Measurements from ENCODE around the gene RABAC1.
A peak's percentile ranks its signal among the peaks of the same experiment; 100 is the strongest.

The RABAC1 gene

DNA sequence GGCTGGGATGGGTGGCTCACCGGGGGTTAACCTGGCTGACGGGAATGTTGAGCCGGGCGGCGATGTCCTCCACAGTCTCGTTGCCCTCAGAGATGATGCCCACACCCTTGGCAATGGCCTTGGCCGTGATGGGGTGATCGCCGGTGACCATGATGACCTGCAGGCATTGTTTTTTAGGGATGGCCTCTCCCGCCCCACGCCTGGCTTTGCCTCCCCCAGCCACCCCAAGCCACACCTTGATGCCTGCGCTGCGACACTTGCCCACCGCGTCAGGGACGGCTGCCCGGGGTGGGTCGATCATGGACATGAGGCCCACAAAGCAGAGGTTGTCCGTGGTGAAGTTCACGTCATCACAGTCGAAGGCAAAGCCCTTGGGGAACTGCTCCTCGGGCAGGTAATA lies 18.8 kb upstream of the RABAC1 start:
- Mint-ChIP-seq H3K4me1 (no peaks in the 10 kb centered on the region), H3K9me3 (no peaks in the 10 kb centered on the region), H3K27ac (ENCODE audit: low read depth) (peak overlapping the region; percentile 75), H3K4me3 (no peak overlapping the region), H3K27me3 (no peaks in the 10 kb centered on the region), H3K36me3 (ENCODE audit: insufficient read depth) (peaks cover 7% of the 10 kb centered on the region)
- ATAC-seq (replicated peaks; ENCODE audit: extremely low read depth, poor library complexity, severe bottlenecking) = no peak
- DNase-seq (ENCODE audit: low spot score in 2 of 2) = no peak

DNA sequence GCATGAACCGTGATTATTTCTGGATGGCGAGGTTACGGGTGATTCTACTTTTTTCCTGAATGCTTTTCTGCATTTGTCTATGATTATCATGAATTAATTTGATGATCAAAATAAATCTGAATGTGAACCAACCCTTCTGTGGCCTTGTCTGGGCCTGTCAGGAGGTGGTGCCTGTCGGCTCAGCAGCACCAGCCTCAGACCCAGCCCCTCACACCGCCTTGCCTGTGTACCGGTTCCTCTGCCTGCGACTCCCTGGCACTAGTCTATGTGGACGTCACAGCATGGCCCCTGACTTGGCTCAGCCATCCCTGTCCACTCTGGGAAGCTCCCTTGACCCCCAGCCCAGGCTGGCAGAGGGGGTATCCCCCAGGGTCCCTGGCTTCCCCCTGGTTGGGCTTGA lies 15.5 kb upstream of the RABAC1 start:
- Mint-ChIP-seq H3K4me3 (no peak overlapping the region), H3K9me3 (no peaks in the 10 kb centered on the region), H3K27me3 (no peaks in the 10 kb centered on the region), H3K36me3 (ENCODE audit: insufficient read depth) (peaks cover 6% of the 10 kb centered on the region), H3K4me1 (no peaks in the 10 kb centered on the region), H3K27ac (ENCODE audit: low read depth) (no peak overlapping the region)
- ATAC-seq (replicated peaks; ENCODE audit: extremely low read depth, poor library complexity, severe bottlenecking) = no peak
- DNase-seq (ENCODE audit: low spot score in 2 of 2) = no peak

GRCh38 chr19:41971363-41971762 lies 12.2 kb upstream of the RABAC1 start:
- no peak for DNase-seq (ENCODE audit: low spot score in 2 of 2)
- Mint-ChIP-seq H3K27ac (ENCODE audit: low read depth) (no peak overlapping the region), H3K4me1 (no peaks in the 10 kb centered on the region), H3K9me3 (no peaks in the 10 kb centered on the region), H3K27me3 (no peaks in the 10 kb centered on the region), H3K4me3 (no peak overlapping the region), H3K36me3 (ENCODE audit: insufficient read depth) (peaks cover 2% of the 10 kb centered on the region)
- ATAC-seq (replicated peaks; ENCODE audit: extremely low read depth, poor library complexity, severe bottlenecking) = no peak

- no peak for ATAC-seq (replicated peaks; ENCODE audit: extremely low read depth, poor library complexity, severe bottlenecking)
- Mint-ChIP-seq H3K4me3 (no peak overlapping the region), H3K36me3 (ENCODE audit: insufficient read depth) (peaks cover 2% of the 10 kb centered on the region), H3K4me1 (no peaks in the 10 kb centered on the region), H3K27me3 (no peaks in the 10 kb centered on the region), H3K27ac (ENCODE audit: low read depth) (no peak overlapping the region), H3K9me3 (no peaks in the 10 kb centered on the region)
- no peak for DNase-seq (ENCODE audit: low spot score in 2 of 2)
Measured at GRCh38 chr19:41969772-41970458, 10.8 kb upstream of the RABAC1 start.

- Mint-ChIP-seq H3K4me3 (no peak overlapping the region), H3K36me3 (ENCODE audit: insufficient read depth) (peaks cover 2% of the 10 kb centered on the region), H3K9me3 (no peaks in the 10 kb centered on the region), H3K4me1 (no peaks in the 10 kb centered on the region), H3K27me3 (no peaks in the 10 kb centered on the region), H3K27ac (ENCODE audit: low read depth) (peak overlapping the region; percentile 14)
- DNase-seq (ENCODE audit: low spot score in 2 of 2) (no peak), ATAC-seq (replicated peaks; ENCODE audit: extremely low read depth, poor library complexity, severe bottlenecking) (no peak)
Measured at GRCh38 chr19:41968751-41969595, 9.9 kb upstream of the RABAC1 start.

DNA sequence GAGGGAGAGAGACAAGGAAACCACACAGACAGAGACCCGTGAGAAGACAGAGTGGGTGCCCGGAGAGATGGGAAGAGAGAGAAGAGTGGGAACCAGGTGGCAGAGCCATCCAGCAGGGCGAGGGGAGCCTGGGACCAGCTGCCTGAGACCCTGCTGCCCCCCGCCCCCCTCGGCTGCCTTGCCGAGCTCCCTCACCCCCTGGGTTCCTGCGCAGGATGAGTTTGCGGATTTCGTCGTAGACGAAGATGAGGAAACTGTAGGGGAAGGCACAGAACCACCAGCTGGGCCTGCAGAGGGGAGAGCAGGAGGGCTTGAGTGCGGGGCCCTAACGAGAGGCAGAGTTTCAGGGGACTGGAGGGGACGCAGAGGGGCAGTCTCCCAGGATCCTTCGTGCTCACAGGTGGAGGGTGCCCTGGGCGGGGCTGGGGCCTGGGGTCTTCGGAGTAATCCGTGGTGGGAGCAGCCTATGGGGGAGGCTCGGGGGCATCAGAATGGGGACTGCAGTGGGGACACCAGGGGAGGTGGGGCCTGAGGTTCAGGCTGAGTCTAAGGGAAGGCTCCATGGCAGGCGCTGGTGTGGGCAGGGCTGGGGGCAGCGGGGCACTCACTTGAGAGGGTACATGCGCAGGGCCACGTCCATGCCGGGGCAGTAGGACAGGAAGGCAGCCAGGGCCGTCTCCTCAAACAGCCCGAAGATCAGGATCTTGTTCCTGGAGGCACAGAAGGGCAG lies 8.1 kb upstream of the RABAC1 start:
- Mint-ChIP-seq H3K27me3 (no peaks in the 10 kb centered on the region), H3K36me3 (ENCODE audit: insufficient read depth) (peaks cover 2% of the 10 kb centered on the region)
- no peak for DNase-seq (ENCODE audit: low spot score in 2 of 2)

GRCh38 chr19:41965106-41965505 lies 6.0 kb upstream of the RABAC1 start:
- H3K4me1 Mint-ChIP-seq = no peaks in the 10 kb centered on the region
- H3K27ac Mint-ChIP-seq (ENCODE audit: low read depth) = no peak overlapping the region
- ATAC-seq (replicated peaks; ENCODE audit: extremely low read depth, poor library complexity, severe bottlenecking) (no peak), DNase-seq (ENCODE audit: low spot score in 2 of 2) (no peak)
- no peak overlapping the region for H3K4me3 Mint-ChIP-seq
- peaks cover 2% of the 10 kb centered on the region for H3K36me3 Mint-ChIP-seq (ENCODE audit: insufficient read depth)
- H3K27me3 Mint-ChIP-seq = no peaks in the 10 kb centered on the region
- no peaks in the 10 kb centered on the region for H3K9me3 Mint-ChIP-seq

More for the DNA sequence above, 8.1 kb upstream of the RABAC1 start:
- peak overlapping the region; percentile 66 for H3K27ac Mint-ChIP-seq (ENCODE audit: low read depth)
- H3K4me1 Mint-ChIP-seq = no peaks in the 10 kb centered on the region
- H3K9me3 Mint-ChIP-seq = no peaks in the 10 kb centered on the region
- H3K4me3 Mint-ChIP-seq = peak overlapping the region; percentile 10
- ATAC-seq (replicated peaks; ENCODE audit: extremely low read depth, poor library complexity, severe bottlenecking) = no peak

DNA sequence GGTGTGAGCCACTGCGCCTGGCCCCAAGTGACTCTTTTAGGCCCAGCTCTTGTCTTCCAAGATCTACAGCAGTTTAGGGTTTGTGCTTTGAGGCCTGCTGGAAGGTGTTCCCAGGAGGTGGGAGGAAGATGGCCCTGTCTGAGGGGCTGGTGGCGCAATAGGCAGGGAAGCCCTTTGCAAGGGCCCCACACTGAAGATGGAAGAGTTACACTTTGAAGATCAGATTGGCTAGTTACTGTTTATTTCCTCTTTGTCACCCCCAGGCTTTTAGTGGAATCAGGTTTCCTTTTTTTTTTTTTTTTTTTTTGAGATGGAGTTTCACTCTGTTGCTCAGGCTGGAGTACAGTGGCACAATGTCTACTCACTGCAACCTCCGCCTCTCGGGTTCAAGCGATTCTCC lies 1.9 kb upstream of the RABAC1 start:
- Mint-ChIP-seq H3K4me3 (peak overlapping the region; percentile 13), H3K36me3 (ENCODE audit: insufficient read depth) (peaks cover 3% of the 10 kb centered on the region), H3K27me3 (no peaks in the 10 kb centered on the region), H3K4me1 (peaks cover 19% of the 10 kb centered on the region), H3K27ac (ENCODE audit: low read depth) (no peak overlapping the region), H3K9me3 (no peaks in the 10 kb centered on the region)
- DNase-seq (ENCODE audit: low spot score in 2 of 2) = no peak
- no peak for ATAC-seq (replicated peaks; ENCODE audit: extremely low read depth, poor library complexity, severe bottlenecking)

DNA sequence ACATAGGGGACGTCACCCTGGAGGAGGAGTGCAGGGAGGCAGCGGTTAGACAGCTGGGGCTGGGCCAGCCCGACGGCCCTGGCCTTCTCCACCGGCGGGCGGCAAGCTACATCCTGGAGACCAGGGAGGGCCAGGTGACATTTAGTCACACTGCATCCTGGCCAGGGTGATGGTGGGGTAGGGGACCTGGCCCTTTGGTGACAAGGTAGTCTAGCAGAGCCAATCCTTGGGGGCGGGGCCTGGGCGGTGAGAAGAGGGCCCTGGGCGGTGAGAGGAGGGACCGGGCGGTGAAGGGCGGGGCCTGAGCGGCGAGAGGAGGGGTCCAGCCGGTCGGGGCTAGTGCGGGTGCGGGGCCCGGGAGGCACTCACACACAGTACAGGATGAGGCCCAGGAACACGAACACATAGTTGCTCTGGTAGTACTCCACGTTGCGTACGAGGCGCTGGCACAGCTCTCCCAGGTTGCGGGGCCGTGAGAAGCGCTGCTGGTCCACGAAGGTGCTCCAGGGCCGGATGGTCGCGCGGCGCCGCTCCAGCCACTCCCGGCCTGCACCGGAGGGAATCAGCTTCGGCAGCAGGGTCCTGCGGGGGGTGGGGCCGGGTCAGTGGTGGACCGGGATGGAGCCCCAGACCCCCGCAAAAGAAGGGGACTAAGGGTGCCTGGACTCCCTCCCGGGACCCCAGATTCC lies 610 bp downstream of the RABAC1 start:
- ATAC-seq (replicated peaks; ENCODE audit: extremely low read depth, poor library complexity, severe bottlenecking) (peak; percentile 57), DNase-seq (ENCODE audit: low spot score in 2 of 2) (peak; percentile 58 to 59)
- no peaks in the 10 kb centered on the region for H3K9me3 Mint-ChIP-seq
- H3K27me3 Mint-ChIP-seq = no peaks in the 10 kb centered on the region
- H3K36me3 Mint-ChIP-seq (ENCODE audit: insufficient read depth) = peaks cover 3% of the 10 kb centered on the region
- peak overlapping the region; percentile 56 for H3K27ac Mint-ChIP-seq (ENCODE audit: low read depth)
- H3K4me1 Mint-ChIP-seq = peaks cover 19% of the 10 kb centered on the region
- H3K4me3 Mint-ChIP-seq = peak overlapping the region; percentile 83

DNA sequence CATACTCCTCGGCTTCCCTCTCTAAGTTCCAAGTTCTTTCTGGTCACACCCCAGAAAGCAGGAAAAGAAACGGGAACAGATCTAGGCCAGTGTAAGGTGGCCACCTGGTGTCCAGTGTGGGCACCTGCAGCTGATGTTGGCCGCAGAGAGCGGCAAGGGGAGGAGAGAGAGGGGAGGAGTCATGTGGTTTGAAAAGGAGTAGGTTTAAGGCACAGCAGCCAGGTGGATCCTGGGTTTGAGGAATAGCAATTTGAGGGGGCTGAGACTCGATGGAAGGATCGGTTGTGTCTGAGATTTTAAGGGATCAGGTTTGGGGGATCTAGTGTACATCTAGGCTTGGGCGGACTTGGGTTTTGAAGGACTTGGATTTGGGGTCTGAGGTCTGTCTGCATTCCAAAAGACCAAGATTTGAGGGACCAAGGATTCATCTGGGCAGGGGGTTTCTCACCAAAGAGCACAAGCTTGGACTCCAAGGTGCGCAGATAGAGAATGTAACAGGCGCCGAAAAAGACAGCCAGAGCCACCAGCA lies 1.2 kb downstream of the RABAC1 start:
- H3K36me3 Mint-ChIP-seq (ENCODE audit: insufficient read depth) = peaks cover 3% of the 10 kb centered on the region
- H3K27me3 Mint-ChIP-seq = no peaks in the 10 kb centered on the region
- no peaks in the 10 kb centered on the region for H3K9me3 Mint-ChIP-seq
- no peak for ATAC-seq (replicated peaks; ENCODE audit: extremely low read depth, poor library complexity, severe bottlenecking)
- peak overlapping the region; percentile 56 for H3K27ac Mint-ChIP-seq (ENCODE audit: low read depth)
- peak overlapping the region; percentile 83 for H3K4me3 Mint-ChIP-seq
- DNase-seq (ENCODE audit: low spot score in 2 of 2) = no peak
- peaks cover 19% of the 10 kb centered on the region for H3K4me1 Mint-ChIP-seq

- peak overlapping the region; percentile 83 for H3K4me3 Mint-ChIP-seq
- peak overlapping the region; percentile 56 for H3K27ac Mint-ChIP-seq (ENCODE audit: low read depth)
- DNase-seq (ENCODE audit: low spot score in 2 of 2) (no peak), ATAC-seq (replicated peaks; ENCODE audit: extremely low read depth, poor library complexity, severe bottlenecking) (no peak)
- no peaks in the 10 kb centered on the region for H3K27me3 Mint-ChIP-seq
- peaks cover 19% of the 10 kb centered on the region for H3K4me1 Mint-ChIP-seq
- H3K36me3 Mint-ChIP-seq (ENCODE audit: insufficient read depth) = peaks cover 3% of the 10 kb centered on the region
- H3K9me3 Mint-ChIP-seq = no peaks in the 10 kb centered on the region
Measured at GRCh38 chr19:41957161-41957837, 1.8 kb downstream of the RABAC1 start.

- ATAC-seq (replicated peaks; ENCODE audit: extremely low read depth, poor library complexity, severe bottlenecking) (no peak), DNase-seq (ENCODE audit: low spot score in 2 of 2) (no peak)
- H3K27ac Mint-ChIP-seq (ENCODE audit: low read depth) = no peak overlapping the region
- no peaks in the 10 kb centered on the region for H3K27me3 Mint-ChIP-seq
- peaks cover 3% of the 10 kb centered on the region for H3K36me3 Mint-ChIP-seq (ENCODE audit: insufficient read depth)
- no peak overlapping the region for H3K4me3 Mint-ChIP-seq
- H3K4me1 Mint-ChIP-seq = peaks cover 22% of the 10 kb centered on the region
- H3K9me3 Mint-ChIP-seq = no peaks in the 10 kb centered on the region
Measured at GRCh38 chr19:41956621-41957020, 2.5 kb downstream of the RABAC1 start.

Measured in central memory CD8-positive, alpha-beta T cell (primary cell).